Mucosa of gallbladder (tissue), 1 donor: ENCODE data around the gene OSBPL10. TPM values are rescaled to one million over a fixed set of nuclear protein-coding genes. Genes with fewer than 3 reads are reported as not detected.
"Not testable (repeated sequence)": the region's sequence is repeated elsewhere in the genome, so short reads cannot be mapped to it uniquely, and the experiment has no call there.

Experiments
- DNase-seq: peaks from one replicate; pipeline ENCODE4 v3.0.0-alpha.2; 2020; ENCODE audit warnings: low spot score
- total RNA-seq: library from RNA; stranded (reverse); gene quantifications from one replicate; pipeline ENCODE4 v1.2.1, GENCODE V29; 2021
- donor health status: DM: no; HTN: no; CAD: no.

OSBPL10 gene
- total RNA-seq, 1 donor from 2014 or later: 70.6 TPM

GRCh38 chr3:31815631-31816440 lies 165.2 kb downstream of the OSBPL10 start:
- no peak for DNase-seq

- DNase-seq: no peak
These were observed 166.1 kb downstream of the OSBPL10 start for GRCh38 chr3:31815006-31815405.

DNA sequence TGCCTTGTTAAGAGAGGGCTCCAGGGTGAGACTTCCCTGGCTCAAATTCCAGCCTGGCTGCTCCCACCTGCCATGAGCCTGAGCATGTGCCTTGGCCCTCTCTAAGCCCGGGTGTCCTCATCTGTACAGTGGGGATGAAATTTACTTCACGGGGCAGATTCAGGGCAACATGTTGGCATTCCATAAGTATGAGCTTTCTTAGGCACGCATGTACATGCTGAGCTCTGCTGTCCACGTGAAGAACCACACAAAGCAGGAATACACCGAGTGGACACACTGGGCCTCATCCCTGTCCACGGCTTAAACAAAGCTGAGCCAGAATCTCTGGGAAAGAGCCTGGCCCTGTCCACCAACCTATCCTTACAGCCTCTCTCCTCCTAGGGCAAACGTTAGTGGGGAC lies 167.4 kb downstream of the OSBPL10 start:
- DNase-seq: no peak

DNA sequence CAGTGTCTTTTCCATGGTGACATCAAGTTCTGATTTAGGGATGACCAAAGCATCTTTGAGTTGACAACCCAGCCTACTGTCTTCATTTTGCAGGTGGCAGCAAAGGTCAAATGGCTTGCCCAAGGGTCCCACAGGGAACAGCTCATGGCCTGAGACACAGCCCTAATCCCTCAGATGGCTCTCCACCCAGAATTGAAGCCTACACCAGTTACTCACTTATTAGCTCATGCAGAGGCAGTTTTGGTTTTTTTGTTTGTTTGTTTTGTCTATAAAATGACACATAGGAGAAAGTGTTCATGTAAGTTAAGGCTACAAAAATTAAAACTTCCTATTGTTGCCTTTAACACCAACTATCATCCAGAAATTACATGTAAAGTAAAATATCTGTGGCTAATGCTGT lies 167.9 kb downstream of the OSBPL10 start:
- no peak for DNase-seq

GRCh38 chr3:31810991-31811433 lies 170.1 kb downstream of the OSBPL10 start:
- no peak for DNase-seq

GRCh38 chr3:31808143-31808720 lies 172.8 kb downstream of the OSBPL10 start:
- no peak for DNase-seq

- DNase-seq: no peak
These were observed 176.6 kb downstream of the OSBPL10 start for GRCh38 chr3:31804251-31805051.

DNA sequence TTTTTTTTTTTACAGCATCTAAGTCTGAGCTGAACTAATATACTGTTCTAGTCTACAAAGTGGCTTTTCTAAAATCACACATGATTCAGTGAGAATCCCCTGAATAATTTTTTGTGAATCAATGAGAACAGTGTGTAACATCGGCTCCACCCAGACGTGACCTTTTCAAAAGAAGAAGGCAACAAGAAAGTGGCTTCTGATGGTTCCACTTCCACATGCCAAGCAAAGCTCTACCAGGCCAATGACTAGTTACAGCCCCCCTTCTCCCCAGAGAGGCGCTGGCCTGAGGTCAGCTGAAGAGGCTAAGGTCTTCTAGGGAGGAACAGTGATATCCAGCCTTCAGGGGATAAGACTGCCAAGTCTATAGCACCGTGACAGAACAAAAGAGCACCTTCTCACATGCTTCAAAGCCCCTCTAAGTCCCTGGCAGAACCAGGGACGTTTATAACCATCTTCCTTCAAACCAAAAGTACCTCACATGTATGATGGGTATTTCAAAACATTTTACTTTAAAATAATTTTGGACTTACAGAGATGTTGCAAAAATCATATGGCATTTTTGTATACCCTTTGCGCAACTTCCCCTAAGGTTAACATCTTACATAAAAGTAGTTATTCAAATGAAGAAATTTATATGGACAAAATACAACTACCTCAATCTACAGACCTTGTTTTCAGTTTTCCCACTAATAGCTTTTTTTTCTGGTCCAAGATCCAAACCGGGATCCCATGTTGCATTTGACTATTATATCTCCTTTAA lies 177.9 kb downstream of the OSBPL10 start:
- no peak for DNase-seq

GRCh38 chr3:31800436-31800835 lies 180.6 kb downstream of the OSBPL10 start:
- no peak for DNase-seq

GRCh38 chr3:31798840-31799239 lies 182.2 kb downstream of the OSBPL10 start:
- no peak for DNase-seq

DNA sequence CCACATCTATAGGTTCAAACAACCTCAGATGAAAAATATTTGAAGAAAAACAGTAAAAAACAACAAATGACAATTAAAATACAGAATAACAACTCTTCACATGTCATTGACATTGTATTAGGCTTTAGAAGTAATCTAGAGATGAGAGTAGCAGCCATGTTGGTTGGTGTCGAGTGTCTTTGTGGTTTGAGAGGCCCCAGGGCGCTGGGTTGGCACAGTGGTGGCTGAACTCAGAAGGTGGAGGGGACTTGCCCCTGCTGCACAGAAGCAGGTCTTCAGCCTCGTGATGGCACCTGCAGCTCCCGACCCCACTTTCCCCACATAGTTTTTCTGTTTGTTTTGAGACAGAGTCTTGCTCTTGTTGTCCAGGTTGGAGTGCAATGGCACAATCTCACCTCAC lies 187.2 kb downstream of the OSBPL10 start:
- no peak for DNase-seq

DNA sequence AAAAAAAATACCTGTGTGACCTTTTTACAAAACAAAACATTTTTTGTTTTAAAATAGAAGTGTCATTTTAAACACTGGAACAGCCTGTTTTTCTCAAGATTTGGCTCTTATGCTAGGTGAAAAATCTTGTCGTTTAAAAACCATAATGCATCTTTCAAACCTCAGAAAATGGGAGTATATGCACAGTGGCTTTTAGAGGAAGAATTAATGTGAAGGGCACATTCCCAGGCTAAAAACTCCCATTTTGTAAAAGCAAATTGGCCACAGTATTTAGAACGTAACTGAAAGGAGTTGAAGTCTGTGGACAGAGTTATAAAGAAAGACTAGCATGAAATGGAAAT lies 190.0 kb downstream of the OSBPL10 start:
- DNase-seq: no peak

DNA sequence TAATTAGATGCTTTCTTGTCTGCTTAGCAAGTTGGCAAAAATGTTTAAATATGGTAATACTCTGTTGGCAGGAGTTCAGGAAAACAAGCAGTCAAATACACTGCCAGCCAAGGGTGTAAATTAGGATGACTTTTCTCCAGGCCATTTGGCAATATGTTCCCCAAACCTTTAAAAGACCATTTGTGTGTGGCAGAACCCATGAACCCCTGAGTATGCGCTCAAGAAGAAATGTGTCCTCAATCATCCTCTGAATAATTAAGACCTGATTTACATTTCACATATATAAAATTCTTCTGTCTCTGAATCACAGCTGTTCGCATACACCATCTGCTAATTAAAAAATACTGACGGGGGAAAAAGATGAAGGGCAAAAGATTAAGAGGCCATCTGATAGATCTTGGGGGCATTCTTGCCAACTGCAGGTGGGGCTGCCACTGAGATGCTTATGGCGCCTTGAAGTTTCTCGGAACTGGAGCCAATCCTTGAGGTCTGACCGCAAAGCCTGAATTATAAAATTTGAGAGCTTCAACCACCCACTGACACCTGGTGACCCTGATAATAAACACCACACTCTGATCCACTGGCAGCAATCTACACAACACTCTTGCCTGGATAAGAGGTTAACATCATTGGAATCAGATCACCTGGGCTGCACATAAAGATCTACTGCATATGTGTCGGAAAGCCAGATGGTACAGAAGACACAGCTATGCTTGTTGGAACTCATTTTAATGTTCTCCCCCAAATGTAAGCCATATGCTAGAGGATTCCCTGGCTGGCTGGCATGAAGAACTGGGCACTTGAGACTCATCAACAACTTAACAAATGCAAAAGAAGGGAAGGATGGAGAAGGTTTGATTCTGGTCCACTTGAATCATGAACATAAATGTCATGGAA lies 190.6 kb downstream of the OSBPL10 start:
- DNase-seq: no peak

DNA sequence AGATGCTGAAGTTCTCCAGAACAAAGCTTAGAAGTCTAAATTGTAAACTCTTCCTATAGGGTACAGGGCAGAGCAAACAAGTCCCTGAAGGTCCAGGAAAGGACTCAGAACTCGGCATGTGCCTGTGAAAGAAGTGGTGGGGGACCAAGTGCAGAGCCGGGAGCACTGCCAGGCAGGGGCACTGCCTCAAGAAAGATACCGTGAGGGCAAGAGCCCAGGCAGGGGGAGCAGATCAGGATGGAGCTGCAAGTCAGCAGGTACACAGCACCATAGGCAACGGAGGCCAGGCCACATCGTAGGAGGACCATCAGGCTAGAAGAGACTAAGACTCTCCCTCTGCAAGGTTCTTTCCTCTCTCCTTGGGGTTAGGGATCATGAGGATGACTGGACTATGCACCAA lies 191.6 kb downstream of the OSBPL10 start:
- DNase-seq: no peak

- DNase-seq: no peak
These were observed 195.3 kb downstream of the OSBPL10 start for GRCh38 chr3:31785734-31786133.

- no peak for DNase-seq
These were observed 195.8 kb downstream of the OSBPL10 start for GRCh38 chr3:31785286-31785685.

- not testable (repeated sequence) for DNase-seq
These were observed 197.2 kb downstream of the OSBPL10 start for GRCh38 chr3:31783851-31784250.

DNA sequence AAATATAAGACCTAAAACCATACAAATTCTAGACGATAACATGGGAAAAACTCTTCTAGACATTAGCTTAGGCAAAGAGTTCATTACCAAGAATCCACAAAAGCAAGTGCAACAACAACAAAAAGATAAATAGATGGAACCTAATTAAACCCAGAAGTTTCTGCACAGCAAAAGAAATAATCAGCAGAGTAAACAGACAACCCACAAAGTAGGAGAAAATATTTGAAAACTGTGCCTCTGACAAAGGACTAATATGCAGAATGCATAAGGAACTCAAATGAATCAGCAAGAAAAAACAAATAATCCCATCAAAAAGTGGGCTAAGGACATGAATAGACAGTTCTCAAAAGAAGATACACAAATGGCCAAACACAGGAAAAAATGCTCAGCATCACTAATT lies 198.8 kb downstream of the OSBPL10 start:
- DNase-seq: not testable (repeated sequence)

DNA sequence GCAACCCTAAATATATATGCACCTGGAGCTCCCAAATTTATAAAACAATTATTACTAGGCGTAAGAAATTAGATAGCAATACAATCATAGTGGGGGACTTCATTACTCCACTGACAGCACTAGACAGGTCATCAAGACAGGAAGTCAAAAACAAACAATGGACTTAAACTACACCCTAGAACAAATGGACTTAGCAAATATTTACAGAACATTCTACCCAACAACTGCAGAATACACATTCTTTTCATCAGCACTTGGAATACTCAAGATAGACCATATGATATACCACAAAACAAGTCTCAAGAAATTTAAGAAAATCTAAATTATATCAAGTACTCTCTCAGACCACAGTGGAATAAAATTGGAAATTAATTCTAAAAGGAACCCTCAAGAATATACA lies 201.5 kb downstream of the OSBPL10 start:
- DNase-seq: no peak

DNA sequence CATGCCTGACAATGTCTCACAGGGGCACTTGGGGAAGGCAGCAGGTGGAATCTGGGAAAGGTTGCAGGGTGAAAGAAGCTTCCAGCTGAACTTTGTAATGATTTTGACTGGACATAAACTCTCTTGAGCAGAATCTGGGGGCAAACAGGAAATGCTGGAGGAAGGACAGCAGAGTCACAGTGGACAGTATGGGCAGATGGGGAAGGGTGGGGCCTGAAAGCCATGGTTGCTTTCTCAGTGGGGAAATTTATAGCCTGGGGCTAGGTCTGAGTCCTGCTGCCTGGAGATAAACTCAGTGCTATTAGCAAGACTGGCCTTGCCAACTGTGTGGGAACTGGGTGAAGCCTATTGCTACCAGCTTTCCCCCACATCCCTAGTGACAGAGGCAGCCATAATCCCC lies 203.2 kb downstream of the OSBPL10 start:
- no peak for DNase-seq

DNA sequence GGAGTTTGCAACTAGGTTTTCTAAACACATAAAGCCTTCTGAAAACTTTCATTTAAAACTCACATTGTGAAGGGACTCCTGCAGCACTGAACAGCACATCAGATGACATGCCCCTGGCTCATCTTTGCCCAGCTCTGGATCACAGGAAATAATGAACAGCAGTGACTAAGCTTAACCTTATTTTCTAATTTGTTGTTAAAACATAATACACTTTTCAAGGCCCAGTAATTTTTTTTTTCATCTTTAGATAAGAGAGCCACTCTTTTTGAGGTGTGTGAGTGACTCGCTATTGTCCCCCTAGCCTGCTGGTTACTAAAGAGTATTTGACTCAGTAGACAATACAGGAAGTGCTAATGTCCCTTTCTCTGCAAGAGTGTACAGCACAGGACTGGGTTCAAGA lies 204.0 kb downstream of the OSBPL10 start:
- DNase-seq: no peak
